ENCODE data around the gene TRIO. TPM values are rescaled to one million over a fixed set of nuclear protein-coding genes. Genes with fewer than 3 reads are reported as not detected.

TRIO gene
- total RNA-seq, 1 experiment from 2014 or later: 144 TPM

GRCh38 chr5:14349029-14349428 is 205.9 kb downstream of the TRIO start:
- DNase-seq (ENCODE audit: low read depth): no peak

- no peak for DNase-seq (ENCODE audit: low read depth)
Measured at GRCh38 chr5:14351086-14351661, 208.0 kb downstream of the TRIO start.

GRCh38 chr5:14351845-14352712 is 208.9 kb downstream of the TRIO start:
- peak; percentile 75 for DNase-seq (ENCODE audit: low read depth)

GRCh38 chr5:14353726-14354474 is 210.8 kb downstream of the TRIO start:
- DNase-seq (ENCODE audit: low read depth): peak; percentile 39

- no peak for DNase-seq (ENCODE audit: low read depth)
Measured at GRCh38 chr5:14355391-14355790, 212.2 kb downstream of the TRIO start.

- no peak for DNase-seq (ENCODE audit: low read depth)
Measured at GRCh38 chr5:14356305-14356704, 213.2 kb downstream of the TRIO start.

GRCh38 chr5:14357441-14357840 is 214.3 kb downstream of the TRIO start:
- no peak for DNase-seq (ENCODE audit: low read depth)

GRCh38 chr5:14357851-14358250 is 214.7 kb downstream of the TRIO start:
- no peak for DNase-seq (ENCODE audit: low read depth)

- DNase-seq (ENCODE audit: low read depth): no peak
Measured at GRCh38 chr5:14358536-14358935, 215.4 kb downstream of the TRIO start.

GRCh38 chr5:14359069-14360043 is 216.2 kb downstream of the TRIO start:
- no peak for DNase-seq (ENCODE audit: low read depth)

- DNase-seq (ENCODE audit: low read depth): no peak
Measured at GRCh38 chr5:14362491-14362890, 219.3 kb downstream of the TRIO start.

GRCh38 chr5:14364096-14364495 is 221.0 kb downstream of the TRIO start:
- DNase-seq (ENCODE audit: low read depth): peak; percentile 30

- no peak for DNase-seq (ENCODE audit: low read depth)
Measured at GRCh38 chr5:14364576-14365472, 221.7 kb downstream of the TRIO start.

GRCh38 chr5:14365831-14366430 is 222.8 kb downstream of the TRIO start:
- peak; percentile 67 for DNase-seq (ENCODE audit: low read depth)

GRCh38 chr5:14366763-14367162 is 223.6 kb downstream of the TRIO start:
- DNase-seq (ENCODE audit: low read depth): no peak

GRCh38 chr5:14367364-14367763 is 224.2 kb downstream of the TRIO start:
- no peak for DNase-seq (ENCODE audit: low read depth)

- no peak for DNase-seq (ENCODE audit: low read depth)
Measured at GRCh38 chr5:14369780-14370179, 226.6 kb downstream of the TRIO start.

GRCh38 chr5:14370386-14370785 is 227.2 kb downstream of the TRIO start:
- no peak for DNase-seq (ENCODE audit: low read depth)

- no peak for DNase-seq (ENCODE audit: low read depth)
Measured at GRCh38 chr5:14373685-14374084, 230.5 kb downstream of the TRIO start.

- DNase-seq (ENCODE audit: low read depth): no peak
Measured at GRCh38 chr5:14374100-14374499, 231.0 kb downstream of the TRIO start.
